ENCODE measurements around the gene ATG9A. TPM values are rescaled to one million over a fixed set of nuclear protein-coding genes. Genes with fewer than 3 reads are reported as not detected.

ATG9A gene
- total and polyA plus RNA-seq, 2 of the 8 experiments (the other 6 are each of a cell fraction or from before 2014, with no cell fraction given), result 43.6 to 66.8 TPM

GRCh38 chr2:219229305-219230058 is at the start of gene ATG9A, which contains the start of gene ANKZF1 (continued):
- 0 out of 3 replicates have a peak, but pooled peaks of 1 of the 2 experiments have one; percentile 13 for TF ChIP-seq EP300 (IDR thresholded peaks at IDR 0.05; ENCODE audit: borderline replicate concordance in 1 of 2, low read depth in 2 of 2, low read length in 2 of 2)
- 0 out of 2 replicates have a peak, but pooled peaks have one; percentile 11 for TF ChIP-seq KDM5A (IDR thresholded peaks at IDR 0.05; ENCODE audit: low read length)
- TF ChIP-seq NANOG (IDR thresholded peaks at IDR 0.05; ENCODE audit: insufficient read depth, low read depth, low read length, poor library complexity, severe bottlenecking), result no peak
- TF ChIP-seq CHD2 (IDR thresholded peaks at IDR 0.05; ENCODE audit: low read length), result peak; percentile 91
- TF ChIP-seq RFX5 (IDR thresholded peaks at IDR 0.05; ENCODE audit: borderline replicate concordance, low read depth, low read length), result no peak
- peak; percentile 97 for TF ChIP-seq SP4 (IDR thresholded peaks at IDR 0.05; ENCODE audit: low read length)
- TF ChIP-seq CEBPB (IDR thresholded peaks at IDR 0.05; ENCODE audit: low read depth, low read length), result no peak
- peak; percentile 82 for TF ChIP-seq POLR2AphosphoS5 (IDR thresholded peaks at IDR 0.05; ENCODE audit: low read depth, low read length)
- TF ChIP-seq MAX (IDR thresholded peaks at IDR 0.05), result peak; percentile 48; the same call in 1 of the 2 replicates
- TF ChIP-seq ATF3 (IDR thresholded peaks at IDR 0.05; ENCODE audit: insufficient read depth, low read depth, low read length), result no peak
- peak; percentile 89 for TF ChIP-seq CREB1 (IDR thresholded peaks at IDR 0.05)
- peak; percentile 48; the same call in 1 of the 2 replicates for TF ChIP-seq PHF8 (conservative IDR thresholded peaks at IDR 0.05; ENCODE audit: low read depth, low read length)
- 0 out of 2 replicates have a peak, but pooled peaks have one; percentile 8 for TF ChIP-seq NRF1 (IDR thresholded peaks at IDR 0.05; ENCODE audit: low read depth, low read length)
- TF ChIP-seq CTCF (IDR thresholded peaks at IDR 0.05; ENCODE audit: control extremely low read depth in 1 of 3, insufficient read depth in 1 of 3, low read depth in 1 of 3, low read length in 3 of 3), result no peak
